ENCODE results near the gene MAP1S. TPM values are rescaled to one million over a fixed set of nuclear protein-coding genes. Genes with fewer than 3 reads are reported as not detected.

Gene MAP1S
- total RNA-seq, 1 experiment from 2014 or later: 47.1 TPM

DNA sequence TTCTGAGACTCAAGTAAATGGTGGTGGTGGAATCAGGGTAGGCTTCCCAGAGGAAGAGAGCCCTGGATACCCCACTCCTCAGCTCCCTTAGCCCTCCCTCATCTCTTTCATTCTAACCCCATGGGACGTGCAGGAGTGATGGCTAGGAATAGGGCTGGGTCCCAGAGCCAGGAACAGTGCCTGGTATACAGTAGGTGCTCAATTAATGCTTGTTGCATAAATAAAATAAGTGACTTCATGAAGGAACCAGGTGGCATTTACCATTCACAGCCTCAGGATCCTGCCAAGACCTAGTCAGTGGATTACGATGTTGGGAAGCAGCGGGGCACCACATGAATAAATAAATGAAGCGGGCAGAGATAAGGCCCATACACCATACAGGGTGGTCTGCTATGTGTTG, 35.0 kb upstream of the MAP1S start:
- Mint-ChIP-seq H3K4me1 (ENCODE audit: insufficient read depth, unreplicated experiment) (peaks cover 12% of the 10 kb centered on the region), H3K27me3 (ENCODE audit: insufficient read depth, unreplicated experiment) (peaks cover 45% of the 10 kb centered on the region), H3K9me3 (ENCODE audit: unreplicated experiment) (no peaks in the 10 kb centered on the region), H3K36me3 (ENCODE audit: insufficient read depth, unreplicated experiment) (no peaks in the 10 kb centered on the region), H3K4me3 (ENCODE audit: unreplicated experiment) (no peak overlapping the region), H3K27ac (ENCODE audit: low read depth, unreplicated experiment) (no peak overlapping the region)
- ChIA-PET POLR2A (no interaction called here), CTCF (no interaction called here)
- intact Hi-C loops (cut with micrococcal nuclease): no loop called here
- BruUV-seq (replicated peaks): no TSS peak
- TF ChIP-seq, protein P1, sequence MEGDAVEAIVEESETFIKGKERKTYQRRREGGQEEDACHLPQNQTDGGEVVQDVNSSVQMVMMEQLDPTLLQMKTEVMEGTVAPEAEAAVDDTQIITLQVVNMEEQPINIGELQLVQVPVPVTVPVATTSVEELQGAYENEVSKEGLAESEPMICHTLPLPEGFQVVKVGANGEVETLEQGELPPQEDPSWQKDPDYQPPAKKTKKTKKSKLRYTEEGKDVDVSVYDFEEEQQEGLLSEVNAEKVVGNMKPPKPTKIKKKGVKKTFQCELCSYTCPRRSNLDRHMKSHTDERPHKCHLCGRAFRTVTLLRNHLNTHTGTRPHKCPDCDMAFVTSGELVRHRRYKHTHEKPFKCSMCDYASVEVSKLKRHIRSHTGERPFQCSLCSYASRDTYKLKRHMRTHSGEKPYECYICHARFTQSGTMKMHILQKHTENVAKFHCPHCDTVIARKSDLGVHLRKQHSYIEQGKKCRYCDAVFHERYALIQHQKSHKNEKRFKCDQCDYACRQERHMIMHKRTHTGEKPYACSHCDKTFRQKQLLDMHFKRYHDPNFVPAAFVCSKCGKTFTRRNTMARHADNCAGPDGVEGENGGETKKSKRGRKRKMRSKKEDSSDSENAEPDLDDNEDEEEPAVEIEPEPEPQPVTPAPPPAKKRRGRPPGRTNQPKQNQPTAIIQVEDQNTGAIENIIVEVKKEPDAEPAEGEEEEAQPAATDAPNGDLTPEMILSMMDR (IDR thresholded peaks at IDR 0.05; ENCODE audit: unreplicated experiment): no peak
- DNase-seq (ENCODE audit: unreplicated experiment): no peak

DNA sequence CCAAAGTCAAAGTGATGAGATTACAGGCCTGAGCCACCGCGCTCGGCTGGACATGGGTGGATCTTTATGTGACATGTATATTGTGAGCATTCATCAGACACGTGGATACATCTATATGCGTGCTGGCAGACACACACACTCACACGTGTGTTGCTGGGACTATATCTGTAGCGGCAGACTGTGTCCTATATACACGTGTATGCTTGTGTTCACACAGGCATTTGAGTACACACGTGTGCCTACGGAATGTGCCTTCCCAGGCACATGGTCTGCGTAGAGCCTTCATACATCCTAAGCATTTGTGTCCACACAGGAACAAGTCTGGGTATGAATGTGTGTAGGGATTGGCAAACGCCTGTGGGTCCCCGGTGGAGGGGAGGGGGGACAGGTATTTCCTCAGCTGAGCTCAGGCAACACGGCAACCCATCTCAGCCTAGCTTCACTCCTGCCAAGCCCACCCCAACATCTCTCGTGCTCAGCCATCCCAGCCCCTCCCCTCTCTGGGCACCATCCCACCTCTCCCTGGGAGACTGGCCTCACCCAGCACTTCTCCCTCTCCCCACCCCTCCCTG, 33.7 kb upstream of the MAP1S start:
- peaks cover 33% of the 10 kb centered on the region for H3K27me3 Mint-ChIP-seq (ENCODE audit: insufficient read depth, unreplicated experiment)
- intact Hi-C loops (cut with micrococcal nuclease): no loop called here

DNA sequence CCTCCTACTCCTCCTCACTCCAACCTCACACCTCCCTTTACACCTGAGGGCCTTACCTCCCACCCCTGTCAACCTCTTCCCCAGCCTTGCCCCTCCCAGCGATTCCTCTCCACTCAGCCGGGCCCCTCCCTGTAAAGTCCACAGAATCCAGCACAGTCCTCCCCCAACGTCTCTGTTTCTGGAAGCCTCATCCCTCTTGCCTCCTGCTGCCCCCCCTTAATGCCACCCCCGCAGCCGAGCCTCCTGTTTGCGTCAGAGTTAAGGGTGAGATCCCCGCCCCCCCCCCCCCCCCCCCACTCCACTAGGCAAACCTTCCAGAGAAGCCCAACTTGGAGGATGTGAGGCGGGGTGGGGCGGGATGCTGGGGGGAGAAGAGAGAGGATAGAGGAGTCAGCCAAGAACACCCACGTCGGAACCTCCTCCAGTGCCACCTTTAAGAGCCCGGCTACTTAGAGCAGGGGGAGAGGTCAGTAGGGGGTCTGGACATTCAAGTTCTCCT, 33.2 kb upstream of the MAP1S start:
- POLR2A ChIA-PET: no interaction called here
- peak; percentile 34 for DNase-seq (ENCODE audit: unreplicated experiment)
- CTCF ChIA-PET: no interaction called here
- Mint-ChIP-seq H3K4me1 (ENCODE audit: insufficient read depth, unreplicated experiment) (peaks cover 12% of the 10 kb centered on the region), H3K27me3 (ENCODE audit: insufficient read depth, unreplicated experiment) (peaks cover 28% of the 10 kb centered on the region), H3K36me3 (ENCODE audit: insufficient read depth, unreplicated experiment) (no peaks in the 10 kb centered on the region), H3K4me3 (ENCODE audit: unreplicated experiment) (peak overlapping the region; percentile 28), H3K27ac (ENCODE audit: low read depth, unreplicated experiment) (no peak overlapping the region), H3K9me3 (ENCODE audit: unreplicated experiment) (no peaks in the 10 kb centered on the region)
- BruUV-seq (replicated peaks): no TSS peak
- intact Hi-C loops (cut with micrococcal nuclease): no loop called here
- TF ChIP-seq, protein P1 (IDR thresholded peaks at IDR 0.05; ENCODE audit: unreplicated experiment): no peak

More for the DNA sequence above, 33.7 kb upstream of the MAP1S start:
- Mint-ChIP-seq H3K4me3 (ENCODE audit: unreplicated experiment) (no peak overlapping the region), H3K4me1 (ENCODE audit: insufficient read depth, unreplicated experiment) (peaks cover 12% of the 10 kb centered on the region), H3K27ac (ENCODE audit: low read depth, unreplicated experiment) (no peak overlapping the region), H3K9me3 (ENCODE audit: unreplicated experiment) (no peaks in the 10 kb centered on the region), H3K36me3 (ENCODE audit: insufficient read depth, unreplicated experiment) (no peaks in the 10 kb centered on the region)
- no TSS peak for BruUV-seq (replicated peaks)
- ChIA-PET CTCF (no interaction called here), POLR2A (no interaction called here)
- DNase-seq (ENCODE audit: unreplicated experiment): no peak
- TF ChIP-seq, protein P1 (IDR thresholded peaks at IDR 0.05; ENCODE audit: unreplicated experiment): no peak

DNA sequence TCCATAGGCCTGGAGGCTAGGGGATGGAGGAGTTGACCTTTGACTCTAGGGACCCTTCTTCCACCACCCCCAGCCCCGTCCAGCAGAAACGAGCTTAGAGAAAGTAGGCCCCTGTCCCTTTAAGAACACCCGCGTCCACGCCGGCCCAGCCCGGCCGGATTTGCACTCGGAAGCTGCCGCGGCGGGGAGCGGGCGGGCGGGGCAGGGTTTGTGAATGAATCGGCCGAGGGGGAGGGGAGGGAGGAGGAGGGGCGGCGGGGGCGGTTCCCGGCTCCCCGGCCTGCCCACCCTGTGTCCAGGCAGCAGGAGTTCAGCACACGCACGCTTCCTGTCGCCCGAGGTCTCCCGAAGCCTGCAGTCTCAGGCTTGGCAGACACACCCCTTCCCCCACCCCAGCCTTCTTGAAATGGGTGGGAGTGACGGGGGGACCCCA, 32.7 kb upstream of the MAP1S start:
- Mint-ChIP-seq H3K9me3 (ENCODE audit: unreplicated experiment) (no peaks in the 10 kb centered on the region), H3K4me1 (ENCODE audit: insufficient read depth, unreplicated experiment) (peaks cover 12% of the 10 kb centered on the region), H3K27me3 (ENCODE audit: insufficient read depth, unreplicated experiment) (peaks cover 22% of the 10 kb centered on the region), H3K4me3 (ENCODE audit: unreplicated experiment) (peak overlapping the region; percentile 28), H3K27ac (ENCODE audit: low read depth, unreplicated experiment) (no peak overlapping the region), H3K36me3 (ENCODE audit: insufficient read depth, unreplicated experiment) (no peaks in the 10 kb centered on the region)
- peak; percentile 44 for DNase-seq (ENCODE audit: unreplicated experiment)
- BruUV-seq (replicated peaks): no TSS peak
- intact Hi-C loops (cut with micrococcal nuclease): no loop called here
- ChIA-PET CTCF (no interaction called here), POLR2A (no interaction called here)
- TF ChIP-seq, protein P1 (IDR thresholded peaks at IDR 0.05; ENCODE audit: unreplicated experiment): no peak

All from MCF 10A (cell line).